LNCaP clone FGC (cell line): ENCODE data around the gene NDUFB2.

Source experiments
- DNase-seq: peaks from one replicate; pipeline ENCODE4 v3.0.0-alpha.2; 2011; ENCODE audit warnings: low read depth
- H3K4me3 ChIP-seq: 2 replicates; pipeline ENCODE4 v1.5.1; 2011; ENCODE audit warnings: mild to moderate bottlenecking, low read depth, low read length, control low read depth
- TF ChIP-seq, protein P1 (sequence below): IDR thresholded peaks from 2 replicates; pipeline ENCODE4 v1.5.1; 2012; ENCODE audit warnings: mild to moderate bottlenecking; ENCODE audit not compliant: control insufficient read depth, insufficient read depth; ENCODE audit errors: extremely low read depth

Gene NDUFB2

DNA sequence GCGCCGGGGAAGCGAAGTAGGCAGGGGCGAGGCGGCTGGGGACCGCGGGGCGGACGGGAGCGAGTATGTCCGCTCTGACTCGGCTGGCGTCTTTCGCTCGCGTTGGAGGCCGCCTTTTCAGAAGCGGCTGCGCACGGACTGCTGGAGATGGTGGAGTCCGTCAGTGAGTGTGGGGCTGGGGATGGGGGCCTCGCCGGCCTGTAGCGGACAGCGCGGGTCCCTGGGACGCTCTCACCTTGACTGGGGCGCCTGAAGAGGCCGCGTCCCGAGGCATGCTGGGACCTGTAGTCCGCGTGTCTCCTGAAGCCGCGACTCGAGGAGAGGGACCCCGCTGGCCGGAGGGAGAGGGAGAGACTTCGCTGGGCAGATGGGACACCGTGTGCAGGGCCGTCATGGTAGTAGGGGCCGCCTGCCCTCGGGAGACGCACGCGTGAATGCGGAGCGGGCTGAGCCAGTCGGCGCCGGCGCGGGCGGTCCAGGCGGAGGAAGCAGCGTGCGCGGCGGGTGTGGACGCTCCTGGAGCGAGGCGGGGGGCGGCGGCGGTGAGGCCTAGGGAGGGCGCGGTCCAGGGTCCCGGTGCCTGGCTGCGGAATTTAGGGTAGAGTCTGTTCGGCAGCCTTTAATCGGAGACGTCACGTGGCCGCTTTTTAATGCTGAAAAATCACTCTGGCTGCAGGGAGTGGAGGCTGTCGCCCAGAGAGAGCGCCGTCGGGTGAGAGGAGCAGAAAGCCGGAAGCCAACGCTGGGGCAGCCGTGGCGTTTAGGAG is at the start of gene NDUFB2:
NDUFB2 (plus strand) TSS at position 29 of the 767 bp plus-strand sequence; CDS start at position 66, 37 bp downstream.
- peak within 1 kb of the TSS; percentile 84 for H3K4me3 ChIP-seq
- peak; percentile 44 for DNase-seq

DNA sequence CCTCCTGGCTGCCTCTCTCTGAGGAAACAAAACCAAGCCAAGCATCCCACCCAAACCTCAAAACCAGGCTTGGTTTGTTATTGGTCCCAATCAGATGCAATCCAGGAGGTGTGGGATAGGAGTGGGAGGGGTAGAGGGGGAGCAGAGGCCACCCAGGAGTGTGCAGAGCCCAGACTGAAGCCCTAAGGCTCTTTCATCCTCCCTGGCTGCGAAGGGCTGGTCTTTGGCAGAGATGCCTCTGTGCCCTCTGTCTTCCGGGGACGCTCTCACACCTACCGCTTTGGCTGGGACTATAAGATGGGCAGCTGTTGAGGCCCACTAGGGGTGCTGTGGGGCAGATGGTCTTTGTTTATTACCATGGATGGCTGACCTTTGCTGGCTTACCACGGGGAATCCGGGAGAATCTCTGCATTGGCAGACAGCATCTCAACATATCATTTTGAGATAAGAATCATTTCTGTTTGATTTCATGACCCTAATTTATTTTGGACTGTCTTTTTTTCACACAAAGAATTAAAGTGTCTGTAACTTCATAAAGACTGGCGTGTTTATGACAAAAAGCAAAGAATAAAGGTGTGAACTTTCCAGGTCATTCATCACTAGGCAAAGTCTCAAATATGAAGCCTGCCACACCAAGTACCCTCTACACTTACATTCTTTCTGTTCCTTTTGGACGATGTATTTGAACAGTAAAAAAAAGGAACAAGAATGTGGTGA is 49.4 kb upstream of the NDUFB2 start:
- TF ChIP-seq, protein P1, sequence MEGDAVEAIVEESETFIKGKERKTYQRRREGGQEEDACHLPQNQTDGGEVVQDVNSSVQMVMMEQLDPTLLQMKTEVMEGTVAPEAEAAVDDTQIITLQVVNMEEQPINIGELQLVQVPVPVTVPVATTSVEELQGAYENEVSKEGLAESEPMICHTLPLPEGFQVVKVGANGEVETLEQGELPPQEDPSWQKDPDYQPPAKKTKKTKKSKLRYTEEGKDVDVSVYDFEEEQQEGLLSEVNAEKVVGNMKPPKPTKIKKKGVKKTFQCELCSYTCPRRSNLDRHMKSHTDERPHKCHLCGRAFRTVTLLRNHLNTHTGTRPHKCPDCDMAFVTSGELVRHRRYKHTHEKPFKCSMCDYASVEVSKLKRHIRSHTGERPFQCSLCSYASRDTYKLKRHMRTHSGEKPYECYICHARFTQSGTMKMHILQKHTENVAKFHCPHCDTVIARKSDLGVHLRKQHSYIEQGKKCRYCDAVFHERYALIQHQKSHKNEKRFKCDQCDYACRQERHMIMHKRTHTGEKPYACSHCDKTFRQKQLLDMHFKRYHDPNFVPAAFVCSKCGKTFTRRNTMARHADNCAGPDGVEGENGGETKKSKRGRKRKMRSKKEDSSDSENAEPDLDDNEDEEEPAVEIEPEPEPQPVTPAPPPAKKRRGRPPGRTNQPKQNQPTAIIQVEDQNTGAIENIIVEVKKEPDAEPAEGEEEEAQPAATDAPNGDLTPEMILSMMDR, result 0 out of 2 replicates have a peak, but pooled peaks have one; percentile 22
- DNase-seq, result no peak
- no peak overlapping the region for H3K4me3 ChIP-seq

More for the DNA sequence above, at the start of gene NDUFB2:
- TF ChIP-seq, protein P1, result no peak

DNA sequence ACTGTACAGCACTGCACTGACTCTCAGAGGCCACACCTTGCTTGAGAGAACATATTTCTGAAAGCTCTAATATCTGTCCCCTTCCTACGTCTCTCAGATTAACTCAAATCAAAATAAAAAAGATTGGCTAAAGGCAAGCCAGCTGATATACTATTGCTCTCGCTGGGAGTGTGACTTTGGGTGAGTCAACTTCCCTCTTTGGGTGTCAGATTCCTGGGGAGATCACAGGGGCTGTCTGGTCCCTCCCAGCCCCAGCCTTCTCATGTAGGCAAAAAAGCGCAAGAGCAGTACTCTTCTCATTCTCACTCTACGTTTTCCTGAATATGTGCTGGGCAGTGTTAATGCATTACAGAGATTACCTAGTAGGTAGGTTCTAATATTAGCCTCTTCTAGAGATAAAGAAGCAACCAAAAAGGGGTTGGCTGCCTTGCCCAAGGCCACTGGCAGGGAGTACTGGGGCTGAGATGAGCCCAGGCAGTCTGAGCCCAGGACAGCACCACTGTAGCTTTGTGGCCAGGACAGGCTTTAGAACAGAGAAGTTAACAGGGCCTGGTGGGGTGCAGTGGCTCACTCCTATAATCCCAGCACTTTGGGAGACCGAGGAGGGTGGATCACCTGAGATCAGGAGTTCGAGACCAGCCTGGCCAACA is 46.8 kb upstream of the NDUFB2 start:
- H3K4me3 ChIP-seq, result no peak overlapping the region
- TF ChIP-seq, protein P1, result no peak
- no peak for DNase-seq

DNA sequence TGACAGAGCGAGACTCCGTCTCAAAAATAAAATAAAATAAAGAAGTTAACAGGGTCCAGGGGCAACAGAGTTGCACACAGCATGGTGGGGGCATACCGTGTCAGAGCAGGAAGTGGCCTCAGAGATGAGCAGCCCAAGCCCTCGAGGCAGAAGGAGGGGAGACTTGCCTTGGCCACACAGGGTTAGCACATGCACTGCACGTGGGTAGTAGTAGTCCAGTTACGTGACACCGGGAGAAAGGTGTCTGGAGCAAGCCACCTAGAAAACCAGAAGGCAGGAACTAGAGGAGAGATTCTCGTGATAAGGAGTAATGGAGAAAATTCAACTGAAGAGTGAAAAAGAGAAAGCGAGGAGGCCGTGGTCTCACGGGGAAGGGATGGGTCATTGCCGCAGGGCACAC is 46.1 kb upstream of the NDUFB2 start:
- no peak overlapping the region for H3K4me3 ChIP-seq
- TF ChIP-seq, protein P1, result no peak
- DNase-seq, result no peak

DNA sequence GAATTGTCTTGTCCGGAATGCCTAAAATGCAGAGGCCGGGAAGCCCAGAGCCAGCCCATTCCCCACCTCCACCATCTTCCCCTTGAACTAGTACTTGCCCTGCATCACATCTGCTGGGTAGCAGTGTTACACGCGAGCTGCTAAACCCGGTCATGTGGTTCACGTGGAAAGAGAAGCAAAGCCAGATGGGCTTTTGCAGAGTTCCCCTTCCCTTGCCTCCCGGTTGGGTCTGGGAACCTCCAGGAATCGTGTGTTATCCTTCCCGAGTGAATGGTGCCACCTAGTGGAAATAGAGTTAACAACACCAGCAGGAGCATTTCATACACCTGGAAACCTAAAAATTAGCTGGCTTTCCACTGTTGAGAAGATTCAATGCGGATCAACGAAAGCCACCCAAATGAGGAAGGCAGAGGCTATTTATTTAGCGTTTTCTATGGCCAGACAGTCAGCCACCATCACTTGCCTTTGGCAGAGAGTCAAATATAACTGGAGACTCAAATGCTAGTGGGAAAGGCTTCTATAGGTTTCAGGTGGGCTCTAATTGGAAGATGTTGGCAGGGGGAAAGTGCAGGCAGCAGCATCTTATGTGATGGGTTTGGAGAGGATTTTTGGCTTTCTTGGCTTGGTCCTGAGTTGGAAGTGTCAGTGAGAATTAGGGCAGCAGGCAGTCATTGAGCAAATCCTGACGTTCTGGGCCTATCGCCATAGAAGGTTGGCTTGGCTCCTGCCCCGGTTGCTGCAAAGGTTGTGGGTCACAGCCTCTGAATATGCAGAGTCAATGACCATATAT is 43.0 kb upstream of the NDUFB2 start:
- DNase-seq, result no peak
- TF ChIP-seq, protein P1, result peak; percentile 92
- no peak overlapping the region for H3K4me3 ChIP-seq

DNA sequence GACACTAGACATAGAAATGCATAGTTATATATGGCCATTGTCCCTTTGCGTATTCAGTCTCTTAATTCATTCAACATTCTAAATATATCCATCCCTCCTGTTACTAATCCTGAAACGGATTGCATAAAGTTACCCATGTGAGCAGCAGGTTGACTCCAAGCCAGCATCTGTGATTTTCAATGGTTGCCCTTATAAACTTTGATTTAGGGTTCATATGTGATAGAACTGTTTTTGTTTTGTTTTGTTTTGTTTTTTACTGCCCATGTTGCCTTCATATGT is 42.5 kb upstream of the NDUFB2 start:
- no peak overlapping the region for H3K4me3 ChIP-seq
- TF ChIP-seq, protein P1, result no peak
- no peak for DNase-seq
